Measurements from ENCODE around the gene KMT2D. TPM values are rescaled to one million over a fixed set of nuclear protein-coding genes. Genes with fewer than 3 reads are reported as not detected.

Gene KMT2D
- polyA plus RNA-seq, 1 experiment, result 9.7 TPM

DNA sequence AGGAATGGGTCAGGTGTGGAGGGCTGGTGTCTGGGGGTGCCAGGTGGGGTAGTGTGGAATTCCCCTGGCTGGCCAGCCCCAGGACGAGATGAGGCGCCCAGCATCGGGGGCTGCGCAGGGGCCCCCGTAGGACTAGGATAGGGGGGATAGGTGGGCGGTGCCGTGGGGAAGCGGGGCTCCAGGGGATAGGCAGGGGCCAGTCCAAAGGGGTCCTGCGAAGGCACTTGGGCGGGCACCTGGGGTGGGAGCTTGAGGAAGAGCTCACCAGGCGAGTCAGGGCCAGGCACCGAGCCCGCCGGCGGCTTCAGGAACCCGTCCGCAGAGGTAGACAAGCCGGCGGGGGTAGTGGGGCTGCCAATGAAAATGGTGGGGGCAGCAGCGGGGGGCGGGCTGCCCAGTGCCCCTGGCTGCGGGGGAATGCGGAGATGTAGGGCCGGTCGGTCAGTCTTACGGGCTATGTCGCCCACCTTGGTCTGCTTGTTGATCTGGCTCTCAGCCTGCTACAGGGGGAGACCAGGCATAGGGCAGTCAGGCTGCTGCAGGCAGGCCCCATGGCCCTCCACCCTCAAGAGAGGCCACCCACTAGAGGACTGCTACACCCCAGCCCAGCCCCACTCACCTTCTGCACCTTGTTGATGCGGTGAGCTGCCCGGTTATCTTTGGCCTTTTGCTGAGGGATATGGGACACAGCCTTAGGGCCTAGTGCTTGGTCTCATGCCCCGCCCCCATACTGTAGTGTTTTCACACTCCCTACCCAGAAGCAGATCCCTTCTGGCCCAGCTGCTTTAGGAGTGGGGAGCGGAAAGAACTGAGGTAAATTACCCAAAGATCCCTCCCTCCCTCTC is 19.3 kb downstream of the KMT2D start:
- Histone ChIP-seq H3K4me3 (ENCODE audit: low read depth, low read length) (no peak overlapping the region), H3K36me3 (ENCODE audit: control insufficient read depth, insufficient read depth, low read length) (peaks cover 79% of the 10 kb centered on the region), H3K27me3 (ENCODE audit: control insufficient read depth, insufficient read depth, low read length) (no peaks in the 10 kb centered on the region)
- POLR2A ChIA-PET, result no interaction called here
- CTCF ChIA-PET, result interaction anchor here (2.9 kb wide), 1 partner anchor 17 kb away, joined by 12 read pairs; no protein-coding TSS in a partner anchor
- no peak for DNase-seq (ENCODE audit: low read depth)
- TF ChIP-seq, protein P1, sequence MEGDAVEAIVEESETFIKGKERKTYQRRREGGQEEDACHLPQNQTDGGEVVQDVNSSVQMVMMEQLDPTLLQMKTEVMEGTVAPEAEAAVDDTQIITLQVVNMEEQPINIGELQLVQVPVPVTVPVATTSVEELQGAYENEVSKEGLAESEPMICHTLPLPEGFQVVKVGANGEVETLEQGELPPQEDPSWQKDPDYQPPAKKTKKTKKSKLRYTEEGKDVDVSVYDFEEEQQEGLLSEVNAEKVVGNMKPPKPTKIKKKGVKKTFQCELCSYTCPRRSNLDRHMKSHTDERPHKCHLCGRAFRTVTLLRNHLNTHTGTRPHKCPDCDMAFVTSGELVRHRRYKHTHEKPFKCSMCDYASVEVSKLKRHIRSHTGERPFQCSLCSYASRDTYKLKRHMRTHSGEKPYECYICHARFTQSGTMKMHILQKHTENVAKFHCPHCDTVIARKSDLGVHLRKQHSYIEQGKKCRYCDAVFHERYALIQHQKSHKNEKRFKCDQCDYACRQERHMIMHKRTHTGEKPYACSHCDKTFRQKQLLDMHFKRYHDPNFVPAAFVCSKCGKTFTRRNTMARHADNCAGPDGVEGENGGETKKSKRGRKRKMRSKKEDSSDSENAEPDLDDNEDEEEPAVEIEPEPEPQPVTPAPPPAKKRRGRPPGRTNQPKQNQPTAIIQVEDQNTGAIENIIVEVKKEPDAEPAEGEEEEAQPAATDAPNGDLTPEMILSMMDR (IDR thresholded peaks at IDR 0.05; ENCODE audit: insufficient read depth, low read depth, low read length), result no peak

- DNase-seq (ENCODE audit: low read depth), result no peak
- CTCF ChIA-PET, result no interaction called here
- Histone ChIP-seq H3K4me3 (ENCODE audit: low read depth, low read length) (no peak overlapping the region), H3K36me3 (ENCODE audit: control insufficient read depth, insufficient read depth, low read length) (peaks cover 73% of the 10 kb centered on the region), H3K27me3 (ENCODE audit: control insufficient read depth, insufficient read depth, low read length) (no peaks in the 10 kb centered on the region)
- TF ChIP-seq, protein P1 (IDR thresholded peaks at IDR 0.05; ENCODE audit: insufficient read depth, low read depth, low read length), result no peak
- POLR2A ChIA-PET, result no interaction called here
These were observed 20.2 kb downstream of the KMT2D start for GRCh38 chr12:49040364-49040855.

DNA sequence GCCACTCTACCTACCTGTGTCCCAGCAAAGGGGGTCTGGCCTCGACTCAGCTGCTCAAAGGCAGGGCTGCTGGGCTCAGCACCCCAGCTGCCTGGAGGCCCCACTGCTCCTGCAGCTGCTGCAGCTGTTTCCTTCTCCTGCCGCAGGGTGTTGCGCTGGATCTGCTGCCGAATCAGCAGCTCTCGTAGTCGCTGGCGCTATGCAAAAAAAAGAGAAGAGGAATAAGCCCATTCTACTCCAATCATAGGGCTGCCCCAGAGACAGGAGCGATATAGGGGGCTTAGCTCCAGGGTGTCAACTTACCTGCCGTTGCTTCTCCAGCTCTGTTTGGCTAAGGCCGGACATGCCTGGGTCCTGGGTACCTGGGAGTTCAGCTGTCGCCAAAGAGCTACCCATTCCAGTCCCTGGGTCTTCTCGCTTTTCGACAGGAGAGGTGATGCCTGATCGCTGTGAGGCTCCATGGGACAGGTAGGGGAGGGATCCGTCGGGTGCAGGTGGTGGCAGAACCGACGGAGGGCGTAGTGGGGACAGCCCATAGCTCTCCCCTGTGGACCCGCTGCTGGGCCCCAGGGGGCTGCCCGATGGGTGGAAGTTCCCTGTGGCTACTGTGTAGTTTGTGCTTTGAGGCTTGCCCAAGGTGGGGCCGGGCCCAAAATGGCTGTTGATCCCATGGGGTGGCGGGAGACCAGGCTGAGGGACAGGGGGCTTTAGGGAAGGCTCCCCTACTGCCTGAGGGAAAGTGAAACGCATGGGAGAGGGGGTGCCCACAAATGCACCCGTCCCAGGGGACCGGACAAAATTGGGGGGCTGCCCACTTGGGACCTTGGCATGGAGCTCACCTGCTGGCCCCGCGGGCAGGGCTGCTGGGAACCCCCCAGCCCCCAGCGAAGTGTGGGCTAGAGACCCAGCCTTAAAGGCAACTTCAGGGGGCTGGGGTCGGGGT is 20.9 kb downstream of the KMT2D start:
- POLR2A ChIA-PET, result no interaction called here
- TF ChIP-seq, protein P1 (IDR thresholded peaks at IDR 0.05; ENCODE audit: insufficient read depth, low read depth, low read length), result no peak
- Histone ChIP-seq H3K4me3 (ENCODE audit: low read depth, low read length) (no peak overlapping the region), H3K36me3 (ENCODE audit: control insufficient read depth, insufficient read depth, low read length) (peaks cover 72% of the 10 kb centered on the region), H3K27me3 (ENCODE audit: control insufficient read depth, insufficient read depth, low read length) (no peaks in the 10 kb centered on the region)
- DNase-seq (ENCODE audit: low read depth), result no peak
- CTCF ChIA-PET, result interaction anchor here (0.8 to 1.6 kb wide), 3 partner anchors 10 to 52 kb away, joined by 3 to 8 read pairs (median 3); no protein-coding TSS in a partner anchor

GRCh38 chr12:49038291-49038955 is 22.2 kb downstream of the KMT2D start:
- Histone ChIP-seq H3K27me3 (ENCODE audit: control insufficient read depth, insufficient read depth, low read length) (no peaks in the 10 kb centered on the region), H3K4me3 (ENCODE audit: low read depth, low read length) (no peak overlapping the region), H3K36me3 (ENCODE audit: control insufficient read depth, insufficient read depth, low read length) (peaks cover 73% of the 10 kb centered on the region)
- DNase-seq (ENCODE audit: low read depth), result no peak
- TF ChIP-seq, protein P1 (IDR thresholded peaks at IDR 0.05; ENCODE audit: insufficient read depth, low read depth, low read length), result no peak
- ChIA-PET CTCF (interaction anchor here (1.0 to 1.6 kb wide), 4 partner anchors 9 to 79 kb away, joined by 3 to 8 read pairs (median 4); no protein-coding TSS in a partner anchor), POLR2A (interaction anchor here (0.5 to 0.7 kb wide), 2 partner anchors 20 to 92 kb away, joined by 3 read pairs; no protein-coding TSS in a partner anchor)
